Measurements from ENCODE around the gene SERPINH1. TPM values are rescaled to one million over a fixed set of nuclear protein-coding genes. Genes with fewer than 3 reads are reported as not detected.

The SERPINH1 gene
- total RNA-seq = 1,258 and 1,381 TPM in 2 replicates

DNA sequence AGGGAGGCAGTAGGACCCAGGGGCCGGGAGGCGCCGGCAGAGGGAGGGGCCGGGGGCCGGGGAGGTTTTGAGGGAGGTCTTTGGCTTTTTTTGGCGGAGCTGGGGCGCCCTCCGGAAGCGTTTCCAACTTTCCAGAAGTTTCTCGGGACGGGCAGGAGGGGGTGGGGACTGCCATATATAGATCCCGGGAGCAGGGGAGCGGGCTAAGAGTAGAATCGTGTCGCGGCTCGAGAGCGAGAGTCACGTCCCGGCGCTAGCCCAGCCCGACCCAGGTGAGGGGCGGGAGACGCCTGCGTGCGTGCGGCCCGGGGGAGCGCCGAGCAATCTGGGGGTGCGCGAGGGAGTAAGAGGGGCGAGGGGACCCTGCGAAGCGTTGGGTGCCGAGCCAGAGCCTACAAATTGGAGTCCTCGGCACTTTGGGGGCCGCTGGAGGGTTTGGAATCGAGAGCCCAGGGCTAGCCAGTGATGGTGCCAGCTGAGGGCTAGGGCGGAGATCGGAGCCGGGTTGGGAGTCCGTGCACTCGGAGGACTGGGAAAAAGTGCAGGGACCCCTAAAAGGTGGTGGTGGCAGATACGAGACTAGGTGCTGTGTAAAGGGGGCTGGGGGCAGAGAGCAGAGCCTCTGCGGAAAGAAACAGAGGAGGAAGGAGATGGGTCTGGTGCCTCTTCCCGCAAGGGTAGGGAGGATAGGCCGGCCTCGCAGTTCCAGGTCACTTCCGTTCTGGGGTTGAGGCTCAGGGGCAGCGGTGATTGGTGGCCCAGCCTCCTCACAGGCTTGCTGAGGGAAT is at the start of gene SERPINH1:
Gene SERPINH1, plus strand, starts transcription at position 206 of the 788 bp plus-strand sequence. CDS start 4,097 bp downstream, outside the sequence.

DNA sequence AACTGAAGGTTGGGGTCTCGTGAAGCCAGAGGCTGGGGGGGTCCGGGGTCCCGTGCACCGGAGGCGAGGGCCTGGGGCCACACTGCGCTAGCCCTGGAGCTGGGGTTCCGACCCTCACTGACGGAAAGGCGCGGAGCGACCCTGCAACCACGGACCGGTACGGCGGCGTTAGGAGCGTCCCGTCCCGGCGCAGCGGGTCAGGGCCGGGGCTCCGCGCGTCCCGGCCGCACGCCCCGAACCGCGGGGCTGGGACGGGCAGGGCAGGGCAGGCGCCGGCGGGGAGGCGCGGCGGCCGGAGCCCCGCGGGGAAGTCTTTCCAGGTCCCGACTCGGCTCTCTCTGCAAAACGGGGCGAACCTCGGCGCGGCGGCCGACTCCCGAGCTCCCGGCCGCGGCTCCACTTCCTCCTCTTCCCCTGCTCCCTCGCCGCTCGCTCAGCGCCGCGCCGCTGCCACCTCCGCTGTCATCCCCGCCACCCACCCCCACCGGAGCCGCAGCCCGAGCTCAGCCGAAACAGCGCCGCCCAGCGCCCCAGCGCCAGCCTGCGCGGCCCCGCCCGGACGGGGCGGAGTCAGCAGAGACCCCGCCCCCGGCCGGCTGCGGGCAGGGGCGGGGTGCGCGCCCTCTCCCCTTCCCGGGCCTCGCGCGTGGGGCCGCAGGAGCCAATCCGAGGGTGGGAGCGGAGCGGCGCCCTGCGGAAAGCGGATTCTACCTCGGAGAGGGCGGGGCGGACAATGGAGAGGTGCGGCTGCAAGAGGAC is 36.4 kb upstream of the SERPINH1 start, which contains the start of gene GDPD5:
Gene GDPD5, minus strand, starts transcription at position 509 of the 759 bp plus-strand sequence. CDS start 48,206 bp downstream, outside the sequence.

Other genes with a start within 250 kb of the SERPINH1 start
- 9.1 and 11.1 TPM in 2 replicates for gene ARRB1, start 210.6 kb upstream of the SERPINH1 start, total RNA-seq
- gene RPS3, start 162.7 kb upstream of the SERPINH1 start, total RNA-seq = 2,735 and 2,909 TPM in 2 replicates
- 2.4 and 3.0 TPM in 2 replicates for gene KLHL35, start 129.1 kb upstream of the SERPINH1 start, total RNA-seq
- gene GDPD5, start 36.3 kb upstream of the SERPINH1 start, total RNA-seq = 4.1 and 9.0 TPM in 2 replicates
- 1.4 and 1.8 TPM in 2 replicates for gene MAP6, start 106.8 kb downstream of the SERPINH1 start, total RNA-seq
- not detected in 2 replicates for gene MOGAT2, start 155.6 kb downstream of the SERPINH1 start, total RNA-seq
- gene DGAT2, start 206.5 kb downstream of the SERPINH1 start, total RNA-seq = 4.4 and 4.8 TPM in 2 replicates

Measured in smooth muscle cell of bladder (primary cell).